Esophagus squamous epithelium (tissue), 5 donors: ENCODE measurements around the gene KLK13. TPM values are rescaled to one million over a fixed set of nuclear protein-coding genes. Genes with fewer than 3 reads are reported as not detected.

ENCODE experiments used
- DNase-seq: peaks from one replicate; lab custom pipeline; 2025; lab: John Stamatoyannopoulos, UW
- H3K27ac ChIP-seq, 4 donors: fragments of 200-600 bp; sonication (generic); one replicate each; pipeline ENCODE4 v1.5.1; 2016 to 2019; ENCODE audit warnings: mild to moderate bottlenecking in 1 of 4
- H3K27me3 ChIP-seq, 4 donors: fragments of 200-600 bp; sonication (generic); 1 replicate in 3 of 4; 2 replicates in 1 of 4; pipeline versions ENCODE4 v1.5.1 to v1.6.0; 2017 to 2021; ENCODE audit warnings: antibody characterized with exemption in 1 of 4
- H3K36me3 ChIP-seq, 3 donors: fragments of 200-600 bp; sonication (generic); one replicate each; pipeline ENCODE4 v1.5.1; 2016 to 2019
- H3K4me1 ChIP-seq, 3 donors: fragments of 200-600 bp; sonication (generic); one replicate each; pipeline ENCODE4 v1.5.1; 2017 to 2019
- H3K4me3 ChIP-seq, 4 donors: fragments of 200-600 bp; sonication (generic); 1 replicate in 3 of 4; 2 replicates in 1 of 4; pipeline ENCODE4 v1.5.1; 2016 to 2019; ENCODE audit warnings: mild to moderate bottlenecking in 2 of 4, moderate library complexity in 1 of 4
- H3K9me3 ChIP-seq, 3 donors: fragments of 200-600 bp; sonication (generic); one replicate each; pipeline ENCODE4 v1.5.1; 2016 to 2019
- CTCF ChIP-seq, 6 experiments: fragments of 450-650 bp in 4 of 6; fragments of 200-600 bp in 2 of 6; sonication (generic) in 2 of 6; IDR thresholded peaks; one replicate each; pipeline ENCODE4 v1.5.1; 2016 to 2019; ENCODE audit warnings: antibody characterized with exemption in 6 of 6, mild to moderate bottlenecking in 4 of 6, moderate library complexity in 4 of 6
- POLR2A ChIP-seq, 4 donors: fragments of 450-650 bp; IDR thresholded peaks; one replicate each; pipeline ENCODE4 v1.6.1; 2017; ENCODE audit warnings: antibody characterized with exemption in 4 of 4, mild to moderate bottlenecking in 4 of 4, moderate library complexity in 3 of 4
- WGBS, 2 donors: methylation state at CpG; one replicate each; pipeline ENCODE4 v1.1.5; 2018; 5-methylcytosine and 5-hydroxymethylcytosine counted together
- intact Hi-C: fragments of 100-400 bp; cut with DNase I; formaldehyde crosslinking; loops from one replicate; pipeline ENCODE4 v1.15.0; 2022
- total RNA-seq, 4 donors: library from RNA; depleted of rRNA; stranded (reverse); fragments of >200 nt; gene quantifications; one replicate each; pipeline ENCODE4 v1.1.0, GENCODE V29; 2016
- donor health status: DM: yes; HTN: yes; CAD: no.

Gene KLK13
- total RNA-seq, result 100 to 1,000 TPM; 163 to 973 (median 600) TPM

- peak in 1 of 4 donors; percentile 16 for TF ChIP-seq POLR2A (IDR thresholded peaks at IDR 0.05)
- no peak for TF ChIP-seq CTCF (IDR thresholded peaks at IDR 0.05)
- WGBS, 2 donors, result 26 to 40% methylated on average over 12 to 20 of the region's 38 CpGs
- H3K27ac ChIP-seq, result peak within 1 kb of the TSS; percentile 44 to 92 (median 84)
- no peak for DNase-seq
- intact Hi-C loops, result no loop called here
- H3K36me3 ChIP-seq, result peaks cover 0 to 8% (median 0%) of the 10 kb centered on the region in 3 donors
- peaks cover 7 to 73% (median 11%) of the 10 kb centered on the region in 3 donors for H3K4me1 ChIP-seq
- peak within 1 kb of the TSS; percentile 32 to 59 (median 47) for H3K4me3 ChIP-seq
- H3K9me3 ChIP-seq, result no peaks in the 10 kb centered on the region
- H3K27me3 ChIP-seq, result peaks cover 0 to 40% (median 3%) of the 10 kb centered on the region in 4 donors
These were observed at the start of gene KLK13 for GRCh38 chr19:51064534-51065220. KLK13 (minus strand) TSS chr19:51065092; CDS start chr19:51065067, 25 bp downstream.

- H3K9me3 ChIP-seq, result no peaks in the 10 kb centered on the region
- peaks cover 0 to 25% (median 0%) of the 10 kb centered on the region in 4 donors for H3K27me3 ChIP-seq
- WGBS, 2 donors, result 79 to 80% methylated on average over 4 to 6 of the region's 6 CpGs
- no peak overlapping the region for H3K4me3 ChIP-seq
- no peak overlapping the region for H3K27ac ChIP-seq
- no peaks in the 10 kb centered on the region for H3K36me3 ChIP-seq
- intact Hi-C loops, result no loop called here
- TF ChIP-seq POLR2A (IDR thresholded peaks at IDR 0.05) (no peak), CTCF (IDR thresholded peaks at IDR 0.05) (no peak)
- DNase-seq, result no peak
- H3K4me1 ChIP-seq, result peaks cover 3 to 20% (median 5%) of the 10 kb centered on the region in 3 donors
These were observed 49.3 kb upstream of the KLK13 start for GRCh38 chr19:51114087-51114729.

GRCh38 chr19:51111606-51112005 lies 46.7 kb upstream of the KLK13 start:
- H3K27ac ChIP-seq, result peak overlapping the region in 1 of 4 donors; percentile 85
- 33 to 47% methylated on average over 6 of the region's 6 CpGs for WGBS, 2 donors
- DNase-seq, result no peak
- peaks cover 18 to 39% (median 22%) of the 10 kb centered on the region in 3 donors for H3K4me1 ChIP-seq
- no peak overlapping the region for H3K4me3 ChIP-seq
- intact Hi-C loops, result no loop called here
- H3K9me3 ChIP-seq, result no peaks in the 10 kb centered on the region
- H3K27me3 ChIP-seq, result peaks cover 0 to 16% (median 0%) of the 10 kb centered on the region in 4 donors
- TF ChIP-seq POLR2A (IDR thresholded peaks at IDR 0.05), result no peak
- TF ChIP-seq CTCF (IDR thresholded peaks at IDR 0.05), result peak in 2 of 6 experiments; percentile 22 to 57
- no peaks in the 10 kb centered on the region for H3K36me3 ChIP-seq

- no peak for TF ChIP-seq CTCF (IDR thresholded peaks at IDR 0.05)
- no peak for TF ChIP-seq POLR2A (IDR thresholded peaks at IDR 0.05)
- peak overlapping the region in 1 of 4 donors; percentile 85 for H3K27ac ChIP-seq
- WGBS, 2 donors, result 62 to 82% methylated on average over 1 of the region's 1 CpG
These were observed 45.7 kb upstream of the KLK13 start for GRCh38 chr19:51110666-51110971.

GRCh38 chr19:51108805-51109146 lies 43.9 kb upstream of the KLK13 start:
- H3K36me3 ChIP-seq, result peaks cover 3 to 17% (median 3%) of the 10 kb centered on the region in 3 donors
- WGBS, 2 donors, result 3% methylated on average over 13 to 15 of the region's 15 CpGs
- H3K4me3 ChIP-seq, result peak overlapping the region; percentile 73 to 87 (median 82)
- intact Hi-C loops, result no loop called here
- no peak for DNase-seq
- TF ChIP-seq POLR2A (IDR thresholded peaks at IDR 0.05) (no peak), CTCF (IDR thresholded peaks at IDR 0.05) (peak in 2 of 6 experiments; percentile 15 to 38)
- H3K27me3 ChIP-seq, result peaks cover 0 to 8% (median 0%) of the 10 kb centered on the region in 4 donors
- H3K9me3 ChIP-seq, result no peaks in the 10 kb centered on the region
- H3K27ac ChIP-seq, result peak overlapping the region; percentile 68 to 88 (median 86)
- peaks cover 18 to 47% (median 22%) of the 10 kb centered on the region in 3 donors for H3K4me1 ChIP-seq

More at GRCh38 chr19:51110666-51110971, 45.7 kb upstream of the KLK13 start:
- no peak for DNase-seq
- H3K9me3 ChIP-seq, result no peaks in the 10 kb centered on the region
- H3K4me3 ChIP-seq, result no peak overlapping the region
- intact Hi-C loops, result no loop called here
- peaks cover 0 to 8% (median 0%) of the 10 kb centered on the region in 4 donors for H3K27me3 ChIP-seq
- peaks cover 18 to 44% (median 22%) of the 10 kb centered on the region in 3 donors for H3K4me1 ChIP-seq
- no peaks in the 10 kb centered on the region for H3K36me3 ChIP-seq
